GM19238 (cell line): ENCODE measurements around the gene MOB3B.
A peak's percentile ranks its signal among the peaks of the same experiment; 100 is the strongest.

Experiments used
- DNase-seq: peaks from one replicate; pipeline ENCODE4 v3.0.0; 2011; ENCODE audit warnings: low spot score; ENCODE audit not compliant: insufficient read length

MOB3B gene

DNA sequence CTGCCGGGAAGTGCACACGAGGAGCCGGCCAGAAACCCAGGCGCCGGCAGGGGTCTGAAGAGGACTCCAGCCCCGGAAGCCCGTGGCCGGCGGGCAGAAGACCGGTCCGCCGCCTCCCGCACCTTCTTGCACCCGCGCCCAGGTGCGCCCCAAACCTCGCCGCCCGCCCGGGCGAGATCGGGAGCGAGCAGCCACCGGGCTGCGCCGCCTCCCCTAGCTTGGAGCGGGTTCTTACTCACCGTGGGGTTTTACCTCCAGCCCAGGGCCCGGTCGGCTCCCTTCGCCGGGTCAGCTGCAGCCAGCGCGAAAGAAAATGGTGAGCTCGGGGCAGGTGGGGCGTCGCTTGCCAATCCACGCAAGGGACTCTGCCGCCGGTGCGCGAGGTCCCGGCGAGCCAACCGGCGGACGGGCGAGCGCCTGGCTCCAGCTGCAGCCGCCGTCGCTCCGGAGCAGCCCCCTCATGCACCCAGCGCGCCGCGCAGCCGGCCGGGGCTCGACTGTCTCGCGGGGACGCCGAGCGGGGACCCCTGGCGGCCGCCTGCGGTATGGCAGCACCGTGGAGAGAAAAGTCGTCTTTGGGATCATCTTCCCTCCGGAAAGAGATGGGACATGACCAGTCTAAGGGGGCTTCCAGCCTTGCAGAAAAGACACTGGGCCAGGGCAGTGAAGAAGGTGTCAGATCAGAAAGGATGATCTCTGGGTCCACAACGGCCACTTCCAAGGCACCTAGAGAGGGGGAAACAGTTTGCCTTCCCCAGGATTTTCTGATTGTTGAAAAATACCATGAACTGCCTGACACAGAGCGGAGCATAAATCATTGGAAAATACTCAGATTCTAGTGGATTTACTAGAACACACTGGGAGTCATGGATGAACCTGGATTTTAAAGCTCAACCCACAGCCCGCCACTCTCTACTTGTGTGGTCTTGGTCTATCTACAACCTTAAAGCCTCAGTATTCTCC lies at the start of gene MOB3B:
MOB3B (minus strand) TSS at position 499 of the 963 bp plus-strand sequence. CDS start 74,264 bp downstream, outside the sequence.
- DNase-seq: peak; percentile 74

GRCh38 chr9:27573634-27574590 lies 44.3 kb upstream of the MOB3B start:
- DNase-seq: peak; percentile 75

DNA sequence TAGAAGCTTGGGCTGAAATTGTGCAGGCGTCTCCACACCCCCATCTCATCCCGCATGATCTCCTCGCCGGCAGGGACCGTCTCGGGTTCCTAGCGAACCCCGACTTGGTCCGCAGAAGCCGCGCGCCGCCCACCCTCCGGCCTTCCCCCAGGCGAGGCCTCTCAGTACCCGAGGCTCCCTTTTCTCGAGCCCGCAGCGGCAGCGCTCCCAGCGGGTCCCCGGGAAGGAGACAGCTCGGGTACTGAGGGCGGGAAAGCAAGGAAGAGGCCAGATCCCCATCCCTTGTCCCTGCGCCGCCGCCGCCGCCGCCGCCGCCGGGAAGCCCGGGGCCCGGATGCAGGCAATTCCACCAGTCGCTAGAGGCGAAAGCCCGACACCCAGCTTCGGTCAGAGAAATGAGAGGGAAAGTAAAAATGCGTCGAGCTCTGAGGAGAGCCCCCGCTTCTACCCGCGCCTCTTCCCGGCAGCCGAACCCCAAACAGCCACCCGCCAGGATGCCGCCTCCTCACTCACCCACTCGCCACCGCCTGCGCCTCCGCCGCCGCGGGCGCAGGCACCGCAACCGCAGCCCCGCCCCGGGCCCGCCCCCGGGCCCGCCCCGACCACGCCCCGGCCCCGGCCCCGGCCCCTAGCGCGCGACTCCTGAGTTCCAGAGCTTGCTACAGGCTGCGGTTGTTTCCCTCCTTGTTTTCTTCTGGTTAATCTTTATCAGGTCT lies 43.5 kb upstream of the MOB3B start, which contains the start of gene C9orf72:
C9orf72 (minus strand) TSS at position 564 of the 716 bp plus-strand sequence. CDS start 6,361 bp downstream, outside the sequence.
- peak; percentile 51 for DNase-seq

GRCh38 chr9:27572566-27572917 lies 42.9 kb upstream of the MOB3B start:
- peak; percentile 5 for DNase-seq

- no peak for DNase-seq
These were observed 42.4 kb upstream of the MOB3B start for GRCh38 chr9:27572061-27572460.

DNA sequence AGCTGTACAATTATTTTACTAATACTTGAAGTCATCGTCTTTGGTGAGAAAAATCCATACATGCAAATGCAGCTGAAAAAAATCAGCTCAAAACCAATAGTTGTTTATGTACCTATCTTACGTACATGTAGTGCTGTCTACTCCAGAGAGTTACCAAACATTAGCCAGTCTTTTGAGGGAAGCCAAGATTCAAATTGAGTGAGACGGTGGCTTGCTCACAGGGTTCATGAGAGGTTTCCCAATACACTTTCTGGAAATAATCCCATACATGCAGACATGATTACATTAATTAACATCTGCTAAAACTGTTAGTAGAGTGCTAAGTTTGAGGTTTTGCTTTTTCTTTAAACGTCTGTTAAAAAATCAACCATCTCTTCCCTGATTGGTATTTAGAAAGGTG lies 41.4 kb upstream of the MOB3B start:
- no peak for DNase-seq

DNA sequence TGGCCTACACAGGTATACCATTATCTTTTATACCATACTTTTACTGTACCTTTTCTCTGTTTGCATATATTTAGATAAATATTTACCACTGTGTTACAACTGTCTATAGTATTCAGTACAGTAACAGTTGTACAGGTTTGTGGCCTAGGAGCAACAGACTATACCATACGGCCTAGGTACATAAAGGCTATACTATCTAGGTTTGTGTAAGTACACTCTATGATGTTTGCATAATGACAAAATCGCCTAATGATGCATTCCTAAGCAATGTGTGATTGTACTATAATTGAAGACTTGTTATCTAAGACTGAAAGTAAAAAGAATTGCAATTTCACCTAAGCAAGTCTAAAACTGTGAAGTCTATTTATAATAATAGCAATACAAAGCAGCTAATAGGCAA lies 39.8 kb upstream of the MOB3B start:
- DNase-seq: no peak

- no peak for DNase-seq
These were observed 36.5 kb upstream of the MOB3B start for GRCh38 chr9:27566118-27566517.

GRCh38 chr9:27565696-27566095 lies 36.1 kb upstream of the MOB3B start:
- no peak for DNase-seq

GRCh38 chr9:27564670-27565069 lies 35.1 kb upstream of the MOB3B start:
- no peak for DNase-seq

- no peak for DNase-seq
These were observed 34.3 kb upstream of the MOB3B start for GRCh38 chr9:27563738-27564430.

DNA sequence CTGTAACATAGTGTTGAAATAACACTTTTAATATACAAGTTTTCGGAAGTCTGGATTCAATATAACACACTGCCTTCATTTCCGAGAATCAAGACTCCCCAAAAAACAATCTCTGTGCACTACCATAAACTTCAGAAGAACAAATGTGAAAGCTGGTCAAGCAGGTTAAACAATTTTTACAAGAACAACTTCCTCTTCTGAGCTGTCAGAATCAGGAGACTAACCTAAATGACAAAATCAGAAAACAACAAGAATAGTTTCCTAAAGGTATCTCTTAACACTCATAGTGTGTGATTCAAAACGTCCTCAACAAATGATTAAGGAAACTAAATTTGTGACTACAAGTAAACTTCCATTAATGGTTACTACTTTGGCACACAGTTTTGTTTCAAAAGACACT lies 32.1 kb upstream of the MOB3B start:
- no peak for DNase-seq

GRCh38 chr9:27560457-27560856 lies 30.8 kb upstream of the MOB3B start:
- no peak for DNase-seq

- DNase-seq: no peak
These were observed 28.7 kb upstream of the MOB3B start for GRCh38 chr9:27558307-27558706.

DNA sequence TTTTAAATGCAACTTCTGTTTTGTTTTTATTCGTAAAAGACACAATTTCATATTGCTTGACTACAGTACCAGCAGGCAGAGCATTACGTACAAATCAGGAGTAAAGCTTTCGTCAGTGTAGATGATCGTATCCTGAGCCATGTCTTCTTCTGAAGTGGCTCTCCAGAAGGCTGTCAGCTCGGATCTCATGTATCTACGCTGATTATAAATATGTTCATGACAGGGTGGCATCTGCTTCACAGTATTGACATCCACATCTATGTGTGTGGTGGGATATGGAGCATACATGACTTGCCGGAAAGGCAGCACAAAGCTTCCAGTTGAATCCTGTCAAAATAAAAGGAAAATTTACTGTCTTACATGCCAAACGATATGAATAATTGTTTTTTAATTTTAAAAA lies 26.9 kb upstream of the MOB3B start:
- DNase-seq: no peak

GRCh38 chr9:27554712-27555111 lies 25.1 kb upstream of the MOB3B start:
- no peak for DNase-seq

GRCh38 chr9:27549196-27549755 lies 19.7 kb upstream of the MOB3B start:
- no peak for DNase-seq

GRCh38 chr9:27548055-27548741 lies 18.6 kb upstream of the MOB3B start:
- no peak for DNase-seq

- no peak for DNase-seq
These were observed 15.9 kb upstream of the MOB3B start for GRCh38 chr9:27545471-27545870.

GRCh38 chr9:27542508-27542907 lies 12.9 kb upstream of the MOB3B start:
- no peak for DNase-seq
